GM12874 (cell line): Measurements from ENCODE around the gene FRS3.

Source experiments
- TF ChIP-seq, protein P1 (sequence below): IDR thresholded peaks from 2 replicates; pipeline ENCODE4 v1.5.1; 2011; ENCODE audit warnings: low read depth, mild to moderate bottlenecking, control low read depth, low read length, moderate library complexity; ENCODE audit not compliant: insufficient read depth

The FRS3 gene

DNA sequence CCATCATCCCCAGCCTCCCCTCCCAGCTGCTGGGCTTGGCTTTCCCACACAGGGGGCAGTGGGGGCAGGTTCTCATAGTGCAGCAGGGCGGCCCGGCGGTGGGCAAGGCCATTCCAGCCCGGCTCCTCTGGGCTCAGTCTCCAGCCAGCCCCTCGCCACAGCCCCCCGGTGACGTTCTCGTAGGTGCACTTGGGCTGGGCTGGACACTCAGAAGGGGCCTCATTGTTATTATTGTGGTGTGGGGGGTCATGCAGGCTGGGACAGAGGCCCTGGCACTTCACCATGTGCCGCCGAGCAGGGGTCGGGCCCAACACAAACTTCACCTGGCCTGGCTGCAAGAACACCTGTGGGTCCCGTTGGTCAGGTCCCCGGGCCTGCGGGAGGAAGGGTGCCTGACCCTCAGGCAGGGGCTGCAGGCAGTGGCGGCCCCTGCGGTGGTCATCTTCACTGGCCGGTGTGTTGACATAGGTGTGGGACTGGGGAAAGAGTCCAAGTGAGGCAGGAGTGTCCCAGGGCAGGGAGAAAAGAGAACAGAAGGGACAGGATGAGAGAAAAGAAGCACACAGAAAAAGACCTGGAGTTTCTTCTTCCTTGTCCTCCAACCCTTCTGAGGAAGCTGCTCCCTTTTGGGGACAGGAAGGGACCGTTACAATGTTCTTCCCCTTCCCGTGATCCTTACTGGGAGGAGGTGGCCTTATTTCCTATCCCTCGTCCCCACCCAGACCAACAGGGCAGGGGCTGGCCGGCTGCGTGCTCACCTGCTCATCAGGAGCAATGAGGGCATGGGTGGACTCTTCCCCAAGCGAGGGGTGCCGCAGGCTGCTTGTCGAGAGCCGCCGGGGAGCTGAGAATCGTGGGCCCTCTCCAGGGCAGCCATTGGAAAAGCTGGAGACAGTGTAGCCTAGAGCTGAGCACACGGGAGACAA lies 8.4 kb downstream of the FRS3 start:
- TF ChIP-seq, protein P1, sequence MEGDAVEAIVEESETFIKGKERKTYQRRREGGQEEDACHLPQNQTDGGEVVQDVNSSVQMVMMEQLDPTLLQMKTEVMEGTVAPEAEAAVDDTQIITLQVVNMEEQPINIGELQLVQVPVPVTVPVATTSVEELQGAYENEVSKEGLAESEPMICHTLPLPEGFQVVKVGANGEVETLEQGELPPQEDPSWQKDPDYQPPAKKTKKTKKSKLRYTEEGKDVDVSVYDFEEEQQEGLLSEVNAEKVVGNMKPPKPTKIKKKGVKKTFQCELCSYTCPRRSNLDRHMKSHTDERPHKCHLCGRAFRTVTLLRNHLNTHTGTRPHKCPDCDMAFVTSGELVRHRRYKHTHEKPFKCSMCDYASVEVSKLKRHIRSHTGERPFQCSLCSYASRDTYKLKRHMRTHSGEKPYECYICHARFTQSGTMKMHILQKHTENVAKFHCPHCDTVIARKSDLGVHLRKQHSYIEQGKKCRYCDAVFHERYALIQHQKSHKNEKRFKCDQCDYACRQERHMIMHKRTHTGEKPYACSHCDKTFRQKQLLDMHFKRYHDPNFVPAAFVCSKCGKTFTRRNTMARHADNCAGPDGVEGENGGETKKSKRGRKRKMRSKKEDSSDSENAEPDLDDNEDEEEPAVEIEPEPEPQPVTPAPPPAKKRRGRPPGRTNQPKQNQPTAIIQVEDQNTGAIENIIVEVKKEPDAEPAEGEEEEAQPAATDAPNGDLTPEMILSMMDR: no peak

DNA sequence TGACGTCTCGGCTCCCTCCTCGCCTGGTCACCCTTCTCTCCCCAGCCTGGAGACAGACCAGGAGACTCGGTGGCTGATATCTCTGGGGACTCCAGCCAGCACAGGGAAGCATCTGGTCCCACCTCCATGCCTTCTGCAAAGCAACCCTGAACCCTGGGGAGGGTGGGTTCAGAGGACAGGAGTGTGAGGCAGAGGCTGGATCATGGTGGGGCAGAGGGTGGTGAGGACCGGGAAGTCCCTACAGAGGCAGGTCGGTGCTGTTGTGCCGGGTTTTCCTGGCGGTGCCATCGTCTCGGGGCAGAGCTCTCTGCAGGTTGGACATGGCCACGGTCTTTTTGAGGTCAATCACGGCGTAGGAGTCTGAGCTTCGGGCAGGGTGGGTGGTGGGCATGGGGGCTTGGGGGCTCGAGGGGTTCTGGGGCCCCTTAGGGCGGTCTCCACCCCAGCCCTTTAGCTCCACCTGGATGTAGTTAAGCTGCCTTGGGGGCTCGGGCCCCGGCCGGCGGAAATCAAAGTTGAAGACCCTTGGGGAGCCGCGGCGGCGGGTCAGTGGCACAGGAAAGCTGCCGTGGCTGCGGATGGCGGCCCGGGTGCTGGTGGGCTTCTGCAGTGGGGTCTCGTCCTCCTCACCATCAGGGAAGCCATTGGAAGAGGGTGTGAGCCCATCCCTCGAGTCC lies 9.2 kb downstream of the FRS3 start:
- TF ChIP-seq, protein P1: no peak

DNA sequence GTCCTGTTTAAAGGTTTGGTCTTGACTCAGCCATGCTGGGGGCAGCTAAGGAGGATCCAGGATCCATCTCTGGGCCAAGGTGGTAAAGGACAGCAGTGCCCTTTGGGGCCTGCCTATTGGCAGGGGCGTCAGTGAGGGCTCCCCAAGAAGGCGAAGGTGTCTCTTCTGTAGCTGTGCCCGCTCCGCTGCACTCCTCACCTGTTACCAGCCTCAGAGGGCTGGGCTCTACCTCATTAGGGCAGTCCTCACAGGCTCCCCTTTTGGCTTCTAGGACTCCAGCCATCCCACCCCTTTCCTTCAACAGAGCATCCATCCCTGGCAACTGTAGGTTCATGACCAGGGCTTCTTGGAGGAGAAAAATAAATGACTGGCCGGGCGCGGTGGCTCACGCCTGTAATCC lies 10.3 kb downstream of the FRS3 start:
- TF ChIP-seq, protein P1: no peak

DNA sequence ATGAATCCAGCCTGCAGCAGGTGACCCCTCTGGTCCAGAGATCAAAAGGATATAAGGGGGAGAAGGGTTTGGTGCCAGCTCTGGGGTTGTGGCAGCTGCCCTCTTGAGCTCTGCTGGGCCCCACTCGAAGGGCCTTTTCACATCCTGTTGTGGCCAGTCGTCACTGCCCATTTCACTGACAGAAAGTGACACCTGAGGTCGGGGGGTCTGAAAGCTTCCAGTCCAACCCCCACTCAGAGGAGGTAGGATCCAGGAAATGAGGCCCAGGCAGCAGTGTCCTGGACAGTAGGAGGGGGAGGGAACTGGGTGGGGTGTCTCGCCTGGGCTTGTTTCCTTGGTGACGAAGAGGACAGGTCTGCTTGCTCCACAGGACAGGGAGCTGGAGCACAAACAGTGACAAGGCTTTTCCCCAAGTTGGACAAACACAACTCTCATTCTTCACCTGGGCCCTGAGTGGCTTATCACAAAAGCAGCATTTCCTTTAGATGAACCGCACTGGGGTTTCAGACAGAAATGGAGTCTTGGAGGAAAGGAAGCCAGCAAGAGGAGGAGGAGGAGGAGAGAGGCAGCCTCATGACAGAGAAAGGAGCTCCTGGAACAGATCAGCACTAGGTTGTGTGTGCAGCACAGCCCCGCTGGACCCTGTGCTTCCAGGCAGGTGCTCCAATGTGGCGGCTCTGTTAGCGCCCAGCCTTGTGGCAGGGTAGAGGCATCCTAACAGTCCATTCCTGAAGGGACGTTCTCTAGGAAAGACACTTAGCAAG lies 11.0 kb downstream of the FRS3 start:
- TF ChIP-seq, protein P1: no peak

DNA sequence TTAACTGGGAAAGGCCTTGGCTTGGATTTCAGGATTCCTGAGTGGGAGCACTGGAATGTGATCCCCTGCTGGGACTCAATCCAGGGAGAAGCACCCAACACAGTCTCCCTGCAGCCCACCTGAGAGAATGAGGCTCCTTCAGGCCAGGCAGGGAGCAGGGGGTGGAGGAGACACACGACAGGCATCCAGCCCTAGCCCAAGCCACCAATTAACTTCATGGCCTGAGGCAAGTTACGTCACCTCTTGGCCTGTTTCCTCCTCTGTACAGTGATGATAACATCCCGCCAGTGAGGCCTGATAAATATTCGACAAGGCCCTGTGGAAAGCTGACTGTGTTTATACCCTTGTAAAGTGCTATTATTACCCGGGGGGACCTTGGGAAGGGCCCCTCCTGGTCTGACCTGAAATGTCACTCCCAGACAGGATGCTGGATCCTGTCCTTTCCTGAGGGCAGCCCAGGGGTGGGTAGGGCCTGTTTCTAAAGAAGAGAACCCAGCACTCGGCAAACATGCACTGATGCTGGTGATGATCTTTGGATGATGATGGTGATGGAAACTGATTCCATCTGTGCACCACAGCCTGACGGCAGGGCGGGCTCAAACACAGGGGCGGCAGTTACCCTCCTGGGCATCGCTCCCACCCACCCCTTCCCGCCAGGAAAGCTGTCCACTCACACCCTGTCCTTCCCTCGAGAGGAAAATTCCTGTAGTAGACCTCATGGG lies 12.4 kb downstream of the FRS3 start:
- TF ChIP-seq, protein P1: no peak

DNA sequence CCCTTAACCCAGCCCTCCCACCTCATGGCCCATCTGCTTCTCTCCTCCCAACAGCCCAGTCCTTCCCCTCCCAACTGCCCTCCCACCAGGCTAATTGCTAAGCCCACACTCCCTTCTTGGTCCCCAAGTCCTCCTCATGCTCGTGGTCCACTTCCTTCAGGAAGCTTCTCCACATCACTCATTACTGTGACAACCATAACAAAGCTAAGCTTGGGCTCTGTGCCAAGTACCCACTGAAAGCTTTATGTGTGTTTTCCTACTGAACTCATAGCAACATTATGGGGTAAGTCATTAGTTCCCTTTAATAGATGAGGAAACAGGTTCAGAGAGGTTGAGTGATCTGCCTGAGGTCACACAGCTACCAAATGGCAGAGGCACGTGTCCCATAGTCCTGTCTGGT lies 16.2 kb downstream of the FRS3 start:
- TF ChIP-seq, protein P1: no peak
